ENCODE data around the gene CYRIA. TPM values are rescaled to one million over a fixed set of nuclear protein-coding genes. Genes with fewer than 3 reads are reported as not detected.

CYRIA gene
- polyA plus RNA-seq, result 0.69 to 1.4 TPM (median 0.79 TPM) in 3 replicates
- polyA plus RNA-seq (2011; ENCODE audit: low read depth), result 4.4 TPM
- 1.1 and 1.9 TPM in 2 replicates for polyA plus RNA-seq (2011; cell fraction: cytosol; rRNA removed)
- 2.3 TPM in 2 replicates for polyA plus RNA-seq (2011; cell fraction: nucleus; rRNA removed)
- 0.17 and 3.2 TPM in 2 replicates for polyA plus RNA-seq (2012; ENCODE audit: low replicate concordance)
- polyA minus RNA-seq, result 0.58 to 0.63 TPM in 2 of 3 replicates, not detected in the other
- polyA minus RNA-seq (2011; cell fraction: cytosol; rRNA and poly(A)+ RNA removed), result 0.58 TPM
- 1.6 and 2.4 TPM in 2 replicates for polyA minus RNA-seq (2011; cell fraction: nucleus; rRNA and poly(A)+ RNA removed)

DNA sequence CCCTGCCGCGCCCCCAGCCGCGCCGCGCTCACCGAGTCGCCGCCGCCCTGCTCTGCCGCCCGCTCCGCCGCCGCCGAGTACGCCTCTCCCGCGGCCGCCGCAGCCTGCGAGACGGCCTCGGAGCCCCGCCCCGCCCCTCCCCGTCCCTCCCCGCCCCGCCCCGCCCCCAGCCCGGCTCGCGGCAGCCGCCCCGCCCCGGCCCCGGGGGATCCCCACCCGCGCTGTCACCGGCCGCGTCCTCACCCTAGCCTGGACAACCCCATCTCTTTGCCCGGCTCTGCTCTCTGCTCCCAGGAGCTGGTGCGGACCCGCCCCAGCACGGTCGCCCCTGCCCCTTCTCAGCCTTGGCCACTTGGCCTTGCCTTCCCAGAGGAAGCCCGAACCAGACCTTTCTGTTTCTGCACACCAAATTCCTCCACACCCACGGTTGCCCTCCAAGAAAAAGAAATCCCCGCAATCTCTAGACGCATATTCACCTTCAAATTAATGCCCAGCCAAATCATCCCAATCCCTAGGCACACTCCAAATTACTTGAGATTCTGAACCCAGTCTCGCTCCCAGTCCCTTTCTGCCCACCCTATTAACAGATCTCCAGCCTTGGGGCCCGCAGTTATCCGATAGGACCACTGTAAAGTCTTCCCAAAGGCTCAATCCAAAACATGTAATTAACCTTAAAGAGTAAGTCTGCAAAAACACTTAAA is at the start of gene CYRIA:
Gene CYRIA (minus strand): TSS at position 87 of the 701 bp plus-strand sequence. CDS start 77,715 bp downstream, outside the sequence.
- Histone ChIP-seq H3K27me3 (ENCODE audit: control insufficient read depth, extremely low read depth, insufficient read depth, low read length) (peaks cover 38% of the 10 kb centered on the region), H3K4me2 (ENCODE audit: control insufficient read depth, extremely low read depth, insufficient read depth, low read depth, low read length) (peak within 1 kb of the TSS; percentile 73), H3K9me3 (ENCODE audit: control insufficient read depth, low read depth, low read length) (no peaks in the 10 kb centered on the region), H3K9me1 (ENCODE audit: control insufficient read depth, extremely low read depth, insufficient read depth, low read length) (no peaks in the 10 kb centered on the region), H3K4me3 (ENCODE audit: control insufficient read depth in 2 of 3, extremely low read depth in 1 of 3, insufficient read depth in 2 of 3, low read depth in 1 of 3, low read length in 3 of 3) (peak within 1 kb of the TSS; percentile 43 to 61 (median 44)), H3K27ac (ENCODE audit: control insufficient read depth, insufficient read depth, low read length) (no peak within 1 kb of the TSS), H3K9ac (ENCODE audit: control insufficient read depth, extremely low read depth, insufficient read depth, low read length) (no peak within 1 kb of the TSS), H4K20me1 (ENCODE audit: control insufficient read depth, extremely low read depth, insufficient read depth, low read length) (no peaks in the 10 kb centered on the region), H3K4me1 (ENCODE audit: control insufficient read depth, extremely low read depth, insufficient read depth, low read length) (peaks cover 8% of the 10 kb centered on the region), H3K36me3 (ENCODE audit: control insufficient read depth in 2 of 2, extremely low read depth in 1 of 2, insufficient read depth in 2 of 2, low read length in 2 of 2) (no peaks in the 10 kb centered on the region), H3K79me2 (ENCODE audit: control insufficient read depth, insufficient read depth, low read length) (no peaks in the 10 kb centered on the region), H2AFZ (ENCODE audit: control insufficient read depth, low read length) (peak within 1 kb of the TSS; percentile 47)
- TF ChIP-seq EZH2 (IDR thresholded peaks at IDR 0.05; ENCODE audit: low read length), result no peak
- TF ChIP-seq, protein P1, sequence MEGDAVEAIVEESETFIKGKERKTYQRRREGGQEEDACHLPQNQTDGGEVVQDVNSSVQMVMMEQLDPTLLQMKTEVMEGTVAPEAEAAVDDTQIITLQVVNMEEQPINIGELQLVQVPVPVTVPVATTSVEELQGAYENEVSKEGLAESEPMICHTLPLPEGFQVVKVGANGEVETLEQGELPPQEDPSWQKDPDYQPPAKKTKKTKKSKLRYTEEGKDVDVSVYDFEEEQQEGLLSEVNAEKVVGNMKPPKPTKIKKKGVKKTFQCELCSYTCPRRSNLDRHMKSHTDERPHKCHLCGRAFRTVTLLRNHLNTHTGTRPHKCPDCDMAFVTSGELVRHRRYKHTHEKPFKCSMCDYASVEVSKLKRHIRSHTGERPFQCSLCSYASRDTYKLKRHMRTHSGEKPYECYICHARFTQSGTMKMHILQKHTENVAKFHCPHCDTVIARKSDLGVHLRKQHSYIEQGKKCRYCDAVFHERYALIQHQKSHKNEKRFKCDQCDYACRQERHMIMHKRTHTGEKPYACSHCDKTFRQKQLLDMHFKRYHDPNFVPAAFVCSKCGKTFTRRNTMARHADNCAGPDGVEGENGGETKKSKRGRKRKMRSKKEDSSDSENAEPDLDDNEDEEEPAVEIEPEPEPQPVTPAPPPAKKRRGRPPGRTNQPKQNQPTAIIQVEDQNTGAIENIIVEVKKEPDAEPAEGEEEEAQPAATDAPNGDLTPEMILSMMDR (optimal IDR thresholded peaks at IDR 0.05 in 1 of 3, IDR thresholded peaks at IDR 0.05 in 1 of 3, conservative IDR thresholded peaks at IDR 0.05 in 1 of 3; ENCODE audit: extremely low read depth in 1 of 3, insufficient read depth in 2 of 3, low read length in 3 of 3), result no peak
- no peak for DNase-seq (ENCODE audit: low read depth, low spot score)
- dilution Hi-C loops (cut with MboI; ENCODE audit: extremely low pct_ligation_motif_present, low sequenced_read_pairs), result no loop called here
- no peak for FAIRE-seq

DNA sequence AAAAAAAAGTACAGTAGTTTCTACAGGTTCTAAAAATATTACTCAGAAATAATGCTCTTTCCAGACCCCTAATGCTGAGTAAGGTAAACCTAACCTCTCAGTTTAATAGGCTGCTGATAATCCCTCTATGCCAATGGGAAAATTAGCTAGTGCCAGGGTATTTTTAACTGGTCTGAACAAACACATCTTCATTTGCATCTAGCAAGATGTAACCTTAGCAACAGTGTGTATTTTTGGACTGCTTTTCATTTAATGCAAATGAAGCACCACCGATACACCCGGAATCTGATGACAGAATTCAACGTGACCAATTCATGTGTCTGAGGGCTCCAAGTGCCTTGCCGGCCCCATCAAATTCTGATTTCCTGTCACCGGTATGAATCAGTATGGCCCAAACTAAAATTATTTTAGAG is 47.4 kb upstream of the CYRIA start:
- Histone ChIP-seq H3K27ac (ENCODE audit: control insufficient read depth, insufficient read depth, low read length) (no peak overlapping the region), H3K4me3 (ENCODE audit: control insufficient read depth in 2 of 3, extremely low read depth in 1 of 3, insufficient read depth in 2 of 3, low read depth in 1 of 3, low read length in 3 of 3) (no peak overlapping the region), H3K9me3 (ENCODE audit: control insufficient read depth, low read depth, low read length) (no peaks in the 10 kb centered on the region), H3K79me2 (ENCODE audit: control insufficient read depth, insufficient read depth, low read length) (no peaks in the 10 kb centered on the region), H2AFZ (ENCODE audit: control insufficient read depth, low read length) (no peak overlapping the region), H4K20me1 (ENCODE audit: control insufficient read depth, extremely low read depth, insufficient read depth, low read length) (no peaks in the 10 kb centered on the region), H3K27me3 (ENCODE audit: control insufficient read depth, extremely low read depth, insufficient read depth, low read length) (no peaks in the 10 kb centered on the region), H3K4me1 (ENCODE audit: control insufficient read depth, extremely low read depth, insufficient read depth, low read length) (no peaks in the 10 kb centered on the region), H3K36me3 (ENCODE audit: control insufficient read depth in 2 of 2, extremely low read depth in 1 of 2, insufficient read depth in 2 of 2, low read length in 2 of 2) (no peaks in the 10 kb centered on the region), H3K4me2 (ENCODE audit: control insufficient read depth, extremely low read depth, insufficient read depth, low read depth, low read length) (no peak overlapping the region), H3K9ac (ENCODE audit: control insufficient read depth, extremely low read depth, insufficient read depth, low read length) (no peak overlapping the region), H3K9me1 (ENCODE audit: control insufficient read depth, extremely low read depth, insufficient read depth, low read length) (no peaks in the 10 kb centered on the region)
- dilution Hi-C loops (cut with MboI; ENCODE audit: extremely low pct_ligation_motif_present, low sequenced_read_pairs), result no loop called here
- FAIRE-seq, result no peak
- TF ChIP-seq EZH2 (IDR thresholded peaks at IDR 0.05; ENCODE audit: low read length), result no peak
- TF ChIP-seq, protein P1 (optimal IDR thresholded peaks at IDR 0.05 in 1 of 3, IDR thresholded peaks at IDR 0.05 in 1 of 3, conservative IDR thresholded peaks at IDR 0.05 in 1 of 3; ENCODE audit: extremely low read depth in 1 of 3, insufficient read depth in 2 of 3, low read length in 3 of 3), result no peak
- no peak for DNase-seq (ENCODE audit: low read depth, low spot score)
